Measurements from ENCODE around the gene PRKAR1A.
"Not testable (repeated sequence)": the region's sequence is repeated elsewhere in the genome, so short reads cannot be mapped to it uniquely, and the experiment has no call there.

Gene PRKAR1A

GRCh38 chr17:68512247-68512959, at the start of gene PRKAR1A:
Gene PRKAR1A (plus strand): TSS chr17:68512430. CDS start chr17:68515400, 2,970 bp downstream.
- peak; percentile 51 for DNase-seq (ENCODE audit: low read depth)

- DNase-seq (ENCODE audit: low read depth): no peak
These were observed 48.8 kb upstream of the PRKAR1A start for GRCh38 chr17:68463211-68464019.

- DNase-seq (ENCODE audit: low read depth): no peak
These were observed 43.9 kb upstream of the PRKAR1A start for GRCh38 chr17:68468334-68468733.

- no peak for DNase-seq (ENCODE audit: low read depth)
These were observed 43.4 kb upstream of the PRKAR1A start for GRCh38 chr17:68468788-68469187.

GRCh38 chr17:68470961-68471360, 41.3 kb upstream of the PRKAR1A start:
- no peak for DNase-seq (ENCODE audit: low read depth)

GRCh38 chr17:68480885-68481284, 31.3 kb upstream of the PRKAR1A start:
- no peak for DNase-seq (ENCODE audit: low read depth)

GRCh38 chr17:68482576-68483041, 29.6 kb upstream of the PRKAR1A start:
- no peak for DNase-seq (ENCODE audit: low read depth)

- no peak for DNase-seq (ENCODE audit: low read depth)
These were observed 27.8 kb upstream of the PRKAR1A start for GRCh38 chr17:68484458-68484857.

- DNase-seq (ENCODE audit: low read depth): no peak
These were observed 22.3 kb upstream of the PRKAR1A start for GRCh38 chr17:68489919-68490318.

GRCh38 chr17:68491381-68492231, 20.6 kb upstream of the PRKAR1A start:
- DNase-seq (ENCODE audit: low read depth): no peak

GRCh38 chr17:68492394-68493054, 19.7 kb upstream of the PRKAR1A start:
- DNase-seq (ENCODE audit: low read depth): not testable (repeated sequence)

- no peak for DNase-seq (ENCODE audit: low read depth)
These were observed 17.1 kb upstream of the PRKAR1A start for GRCh38 chr17:68495081-68495480.

- DNase-seq (ENCODE audit: low read depth): no peak
These were observed 14.3 kb upstream of the PRKAR1A start for GRCh38 chr17:68497885-68498319.

GRCh38 chr17:68498479-68499326, 13.5 kb upstream of the PRKAR1A start:
- no peak for DNase-seq (ENCODE audit: low read depth)

GRCh38 chr17:68499587-68499986, 12.6 kb upstream of the PRKAR1A start:
- DNase-seq (ENCODE audit: low read depth): no peak

- DNase-seq (ENCODE audit: low read depth): no peak
These were observed 11.2 kb upstream of the PRKAR1A start for GRCh38 chr17:68501074-68501473.

- no peak for DNase-seq (ENCODE audit: low read depth)
These were observed 6.3 kb upstream of the PRKAR1A start for GRCh38 chr17:68505951-68506350.

- no peak for DNase-seq (ENCODE audit: low read depth)
These were observed 4.7 kb upstream of the PRKAR1A start for GRCh38 chr17:68507576-68507975.

- no peak for DNase-seq (ENCODE audit: low read depth)
These were observed 2.8 kb upstream of the PRKAR1A start for GRCh38 chr17:68509141-68510057.

- DNase-seq (ENCODE audit: low read depth): peak; percentile 5
These were observed 968 bp upstream of the PRKAR1A start for GRCh38 chr17:68511254-68511670.

All from HS-27A (cell line).